ENCODE data around the gene TVP23B.
"Not testable (repeated sequence)": the region's sequence is repeated elsewhere in the genome, so short reads cannot be mapped to it uniquely, and the experiment has no call there.

DNA sequence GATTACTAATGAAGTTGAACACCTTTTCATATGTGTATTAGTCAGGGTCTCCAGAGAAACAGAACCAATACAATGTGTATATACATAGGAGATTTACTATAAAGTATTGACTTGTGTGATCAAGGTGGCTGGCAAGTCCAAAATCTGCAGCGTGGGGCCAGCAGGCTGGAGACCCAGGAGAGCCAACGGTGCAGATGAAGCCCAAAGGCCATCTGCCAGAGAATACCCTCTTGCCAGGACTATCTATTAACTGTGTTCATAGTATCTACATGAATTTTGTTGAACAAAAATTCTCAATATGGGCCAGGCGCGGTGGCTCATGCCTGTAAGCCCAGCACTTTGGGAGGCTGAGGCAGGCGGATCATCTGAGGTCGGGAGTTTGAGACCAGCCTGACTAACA, 20.8 kb upstream of the TVP23B start:
- TF ChIP-seq, protein P1, sequence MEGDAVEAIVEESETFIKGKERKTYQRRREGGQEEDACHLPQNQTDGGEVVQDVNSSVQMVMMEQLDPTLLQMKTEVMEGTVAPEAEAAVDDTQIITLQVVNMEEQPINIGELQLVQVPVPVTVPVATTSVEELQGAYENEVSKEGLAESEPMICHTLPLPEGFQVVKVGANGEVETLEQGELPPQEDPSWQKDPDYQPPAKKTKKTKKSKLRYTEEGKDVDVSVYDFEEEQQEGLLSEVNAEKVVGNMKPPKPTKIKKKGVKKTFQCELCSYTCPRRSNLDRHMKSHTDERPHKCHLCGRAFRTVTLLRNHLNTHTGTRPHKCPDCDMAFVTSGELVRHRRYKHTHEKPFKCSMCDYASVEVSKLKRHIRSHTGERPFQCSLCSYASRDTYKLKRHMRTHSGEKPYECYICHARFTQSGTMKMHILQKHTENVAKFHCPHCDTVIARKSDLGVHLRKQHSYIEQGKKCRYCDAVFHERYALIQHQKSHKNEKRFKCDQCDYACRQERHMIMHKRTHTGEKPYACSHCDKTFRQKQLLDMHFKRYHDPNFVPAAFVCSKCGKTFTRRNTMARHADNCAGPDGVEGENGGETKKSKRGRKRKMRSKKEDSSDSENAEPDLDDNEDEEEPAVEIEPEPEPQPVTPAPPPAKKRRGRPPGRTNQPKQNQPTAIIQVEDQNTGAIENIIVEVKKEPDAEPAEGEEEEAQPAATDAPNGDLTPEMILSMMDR (IDR thresholded peaks at IDR 0.05): not testable (repeated sequence)
- TF ChIP-seq POLR2AphosphoS5 (IDR thresholded peaks at IDR 0.05); POLR2A (IDR thresholded peaks at IDR 0.05; ENCODE audit: low read depth): not testable (repeated sequence)
